HUES6 (cell line): ENCODE measurements around the gene MAB21L2.

Experiments used
- H3K27ac ChIP-seq: 2 replicates; pipeline ENCODE4 v1.7.0; 2013; ENCODE audit warnings: low read depth, mild to moderate bottlenecking, low read length, inconsistent platforms
- H3K27me3 ChIP-seq: 2 replicates; pipeline ENCODE4 v1.6.1; 2013; ENCODE audit warnings: low read length; ENCODE audit not compliant: control insufficient read depth, insufficient read depth
- H3K36me3 ChIP-seq: 2 replicates; pipeline ENCODE4 v1.6.1; 2013; ENCODE audit warnings: low read length; ENCODE audit not compliant: control insufficient read depth, insufficient read depth
- H3K4me1 ChIP-seq: 2 replicates; pipeline ENCODE4 v1.6.1; 2013; ENCODE audit warnings: low read length; ENCODE audit not compliant: control insufficient read depth, insufficient read depth
- H3K4me3 ChIP-seq: 2 replicates; pipeline ENCODE4 v1.5.1; 2013; ENCODE audit warnings: low read depth, low read length
- H3K9ac ChIP-seq: one replicate; pipeline ENCODE4 v1.6.1; 2013; ENCODE audit warnings: mild to moderate bottlenecking, low read length
- H3K9me3 ChIP-seq: 2 replicates; pipeline ENCODE4 v1.6.1; 2013; ENCODE audit warnings: low read depth, low read length; ENCODE audit not compliant: control insufficient read depth, insufficient read depth

Gene MAB21L2

DNA sequence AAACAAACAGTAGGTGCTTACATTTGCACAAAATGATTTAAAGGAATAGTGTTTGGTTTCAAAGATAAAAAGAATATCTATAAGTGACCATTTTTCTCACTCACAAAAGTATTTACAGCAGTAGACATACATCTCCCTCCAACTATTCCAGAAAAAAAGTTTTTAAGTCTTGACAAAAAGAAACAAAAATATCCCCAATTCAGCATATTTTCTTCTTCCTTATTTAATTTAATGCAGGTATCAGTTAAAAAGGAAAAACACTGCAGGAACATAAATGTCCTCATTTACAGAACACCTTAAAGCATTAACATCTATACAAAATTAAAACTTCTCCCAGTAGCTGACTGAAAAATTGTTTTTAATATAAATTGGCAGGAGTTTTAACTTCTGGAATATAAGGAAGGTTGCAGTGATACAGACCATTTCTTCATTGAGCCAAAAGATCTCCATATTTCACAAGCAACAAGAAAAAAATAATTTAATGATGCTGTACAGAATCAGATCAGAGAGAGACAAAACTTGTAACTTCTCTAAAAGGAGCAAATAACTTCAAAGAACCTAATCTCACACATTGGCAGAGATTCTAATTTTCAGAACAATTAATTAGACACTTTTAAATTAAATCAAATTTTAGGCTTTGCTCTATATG lies 4.3 kb downstream of the MAB21L2 start:
- Histone ChIP-seq H3K9me3 (no peaks in the 10 kb centered on the region), H3K27me3 (peaks cover 44% of the 10 kb centered on the region), H3K9ac (no peak overlapping the region), H3K4me1 (peaks cover 17% of the 10 kb centered on the region), H3K4me3 (no peak overlapping the region), H3K36me3 (0 out of 2 replicates have a peak, but pooled peaks cover 5% of the 10 kb centered on the region), H3K27ac (no peak overlapping the region)

DNA sequence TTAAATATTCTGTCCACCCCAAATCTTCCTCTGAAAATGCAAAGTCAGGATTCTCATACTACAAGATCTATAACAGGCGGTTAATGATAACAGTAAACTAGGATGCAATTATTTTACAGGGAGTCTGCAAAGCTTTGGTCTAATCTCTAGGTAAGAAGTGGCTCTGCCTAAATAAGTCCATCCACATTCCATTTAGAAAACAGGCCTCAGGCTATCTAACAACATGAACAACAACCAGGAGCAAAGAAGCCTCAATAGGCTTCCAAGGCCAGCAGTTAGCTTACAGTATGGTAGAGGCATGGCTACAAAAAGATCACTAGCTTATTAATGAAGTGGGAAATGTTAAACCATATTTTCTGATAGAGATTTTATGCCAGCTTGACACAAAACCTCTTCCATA lies 6.4 kb downstream of the MAB21L2 start:
- H3K9ac ChIP-seq: no peak overlapping the region
- no peak overlapping the region for H3K27ac ChIP-seq
- H3K9me3 ChIP-seq: no peaks in the 10 kb centered on the region
- H3K4me1 ChIP-seq: peaks cover 17% of the 10 kb centered on the region
- no peak overlapping the region for H3K4me3 ChIP-seq
- H3K36me3 ChIP-seq: 0 out of 2 replicates have a peak, but pooled peaks cover 5% of the 10 kb centered on the region
- peaks cover 25% of the 10 kb centered on the region for H3K27me3 ChIP-seq

GRCh38 chr4:150589157-150589556 lies 7.2 kb downstream of the MAB21L2 start:
- Histone ChIP-seq H3K9me3 (no peaks in the 10 kb centered on the region), H3K27ac (no peak overlapping the region), H3K4me3 (no peak overlapping the region), H3K27me3 (peaks cover 17% of the 10 kb centered on the region), H3K36me3 (0 out of 2 replicates have a peak, but pooled peaks cover 5% of the 10 kb centered on the region), H3K9ac (no peak overlapping the region), H3K4me1 (peaks cover 15% of the 10 kb centered on the region)

DNA sequence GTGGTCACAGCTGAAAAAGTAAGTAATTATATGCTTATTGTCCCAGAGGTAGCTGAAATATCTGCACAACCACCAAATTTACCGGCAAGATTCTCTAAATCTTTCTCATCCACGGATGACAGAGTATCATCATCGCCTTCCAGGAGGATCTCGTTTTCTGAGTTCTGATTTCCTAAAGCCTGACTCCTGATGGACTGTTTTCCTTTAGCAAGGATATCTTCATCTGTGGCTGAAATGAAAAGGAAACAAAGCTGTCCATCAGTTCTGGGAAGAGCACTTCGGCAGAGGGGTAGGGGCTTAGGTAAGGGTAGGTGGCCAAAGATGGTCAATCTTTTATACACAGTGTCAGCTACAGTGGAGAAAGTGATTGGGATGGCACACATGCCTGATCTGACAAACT lies 8.7 kb downstream of the MAB21L2 start:
- Histone ChIP-seq H3K9me3 (no peaks in the 10 kb centered on the region), H3K36me3 (0 out of 2 replicates have a peak, but pooled peaks cover 5% of the 10 kb centered on the region), H3K27ac (no peak overlapping the region), H3K9ac (no peak overlapping the region), H3K4me1 (peaks cover 12% of the 10 kb centered on the region), H3K27me3 (peaks cover 2% of the 10 kb centered on the region), H3K4me3 (no peak overlapping the region)

DNA sequence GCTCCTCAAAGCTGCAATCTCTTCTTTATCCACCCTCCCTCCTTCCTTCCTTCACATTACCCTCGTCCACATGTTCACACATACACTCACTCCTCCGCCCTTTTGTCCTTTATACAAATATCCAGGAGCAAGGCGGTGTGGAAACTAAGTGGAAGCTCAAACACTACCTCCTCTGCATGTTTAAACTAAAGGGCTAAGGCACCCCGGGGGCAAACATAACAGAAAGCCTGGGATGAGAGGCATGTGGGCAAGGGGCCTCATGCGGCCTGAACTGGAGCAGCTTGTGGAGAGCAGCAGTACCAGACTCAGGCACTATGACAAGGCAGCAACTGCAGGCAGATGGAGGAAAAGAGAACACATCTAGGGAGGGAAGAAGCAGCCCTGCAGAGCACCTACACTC lies 9.5 kb downstream of the MAB21L2 start:
- H3K27me3 ChIP-seq: no peaks in the 10 kb centered on the region
- H3K36me3 ChIP-seq: 0 out of 2 replicates have a peak, but pooled peaks cover 5% of the 10 kb centered on the region
- peak overlapping the region; percentile 22; the same call in 1 of the 2 replicates for H3K4me3 ChIP-seq
- H3K4me1 ChIP-seq: peaks cover 12% of the 10 kb centered on the region
- no peak overlapping the region for H3K27ac ChIP-seq
- H3K9me3 ChIP-seq: no peaks in the 10 kb centered on the region
- no peak overlapping the region for H3K9ac ChIP-seq

DNA sequence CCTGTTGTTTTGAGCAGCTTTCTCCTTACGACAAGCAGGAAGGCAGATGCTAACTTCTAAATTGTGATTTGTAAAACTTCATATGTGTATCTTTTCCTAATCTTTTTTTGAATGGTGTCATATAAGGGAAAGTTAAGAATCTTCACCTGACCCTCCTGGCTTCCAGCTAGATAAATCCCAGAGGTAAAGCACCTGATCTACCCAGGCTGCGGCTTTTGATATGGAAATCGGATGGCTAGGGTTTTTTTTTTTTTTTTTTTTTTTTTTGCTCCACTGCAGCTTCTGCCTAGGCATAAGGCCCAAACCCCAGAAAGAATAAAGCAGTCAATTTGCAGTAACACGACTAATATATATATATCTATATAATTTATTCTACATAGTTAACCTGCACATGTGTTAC lies 10.0 kb downstream of the MAB21L2 start:
- Histone ChIP-seq H3K4me3 (peak overlapping the region; percentile 22; the same call in 1 of the 2 replicates), H3K9ac (no peak overlapping the region), H3K4me1 (peaks cover 12% of the 10 kb centered on the region), H3K27me3 (no peaks in the 10 kb centered on the region), H3K27ac (no peak overlapping the region), H3K36me3 (0 out of 2 replicates have a peak, but pooled peaks cover 5% of the 10 kb centered on the region), H3K9me3 (no peaks in the 10 kb centered on the region)

GRCh38 chr4:150593996-150594395 lies 12.0 kb downstream of the MAB21L2 start:
- H3K9me3 ChIP-seq: no peaks in the 10 kb centered on the region
- H3K4me1 ChIP-seq: peaks cover 12% of the 10 kb centered on the region
- H3K9ac ChIP-seq: no peak overlapping the region
- H3K27ac ChIP-seq: no peak overlapping the region
- H3K4me3 ChIP-seq: no peak overlapping the region
- H3K36me3 ChIP-seq: 0 out of 2 replicates have a peak, but pooled peaks cover 9% of the 10 kb centered on the region
- H3K27me3 ChIP-seq: no peaks in the 10 kb centered on the region

DNA sequence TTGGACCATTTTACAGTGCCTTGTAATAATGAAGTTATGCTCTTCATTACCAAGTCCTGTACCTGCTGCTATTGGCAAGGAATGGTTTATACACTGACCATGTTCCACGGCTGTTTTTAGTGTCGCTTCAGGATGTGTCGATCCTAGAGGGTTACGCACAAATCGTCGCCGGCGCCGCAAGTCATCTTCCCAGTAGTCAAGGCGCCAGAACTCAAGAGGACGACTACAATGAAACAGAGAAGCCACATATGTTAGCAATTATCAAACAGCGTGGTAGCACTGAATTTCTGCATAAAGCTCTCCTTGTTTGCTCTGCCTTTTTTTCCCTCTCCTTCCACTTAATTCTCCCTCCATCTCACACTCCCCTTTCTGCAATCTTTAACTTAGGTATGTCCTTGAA lies 17.0 kb downstream of the MAB21L2 start:
- Histone ChIP-seq H3K9ac (no peak overlapping the region), H3K36me3 (0 out of 2 replicates have a peak, but pooled peaks cover 5% of the 10 kb centered on the region), H3K4me1 (no peaks in the 10 kb centered on the region), H3K27ac (no peak overlapping the region), H3K27me3 (no peaks in the 10 kb centered on the region), H3K9me3 (no peaks in the 10 kb centered on the region), H3K4me3 (no peak overlapping the region)

DNA sequence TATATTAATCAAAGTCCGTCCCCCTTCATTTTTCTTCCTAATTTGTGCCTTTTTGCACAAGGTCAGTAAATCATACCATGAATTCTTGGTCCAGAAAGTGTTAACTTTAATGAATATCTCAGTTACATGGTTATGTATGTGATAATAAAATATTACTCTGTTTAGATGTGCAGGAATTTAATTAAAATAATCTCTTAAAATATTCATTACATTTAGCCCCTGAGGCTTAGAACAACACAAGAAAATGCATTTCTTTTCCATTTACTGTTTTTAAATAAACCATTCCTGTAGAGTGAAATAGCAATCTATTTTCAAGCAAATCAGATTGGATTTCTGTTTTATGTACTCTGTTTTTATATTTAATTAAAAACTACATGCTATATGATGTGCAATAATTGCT lies 17.6 kb downstream of the MAB21L2 start:
- Histone ChIP-seq H3K27me3 (no peaks in the 10 kb centered on the region), H3K9me3 (no peaks in the 10 kb centered on the region), H3K4me1 (no peaks in the 10 kb centered on the region), H3K9ac (no peak overlapping the region), H3K36me3 (0 out of 2 replicates have a peak, but pooled peaks cover 5% of the 10 kb centered on the region), H3K27ac (no peak overlapping the region), H3K4me3 (no peak overlapping the region)

- Histone ChIP-seq H3K4me3 (no peak overlapping the region), H3K9me3 (no peaks in the 10 kb centered on the region), H3K4me1 (no peaks in the 10 kb centered on the region), H3K36me3 (0 out of 2 replicates have a peak, but pooled peaks cover 5% of the 10 kb centered on the region), H3K27ac (no peak overlapping the region), H3K9ac (no peak overlapping the region), H3K27me3 (no peaks in the 10 kb centered on the region)
These were observed 19.0 kb downstream of the MAB21L2 start for GRCh38 chr4:150600812-150601445.

- H3K36me3 ChIP-seq: no peaks in the 10 kb centered on the region
- no peaks in the 10 kb centered on the region for H3K4me1 ChIP-seq
- no peaks in the 10 kb centered on the region for H3K27me3 ChIP-seq
- H3K27ac ChIP-seq: no peak overlapping the region
- H3K9ac ChIP-seq: no peak overlapping the region
- H3K9me3 ChIP-seq: no peaks in the 10 kb centered on the region
- H3K4me3 ChIP-seq: no peak overlapping the region
These were observed 27.2 kb downstream of the MAB21L2 start for GRCh38 chr4:150609131-150609530.
